IPS-20b (cell line): ENCODE results near the gene HSD17B11.
"Not testable (repeated sequence)": the region's sequence is repeated elsewhere in the genome, so short reads cannot be mapped to it uniquely, and the experiment has no call there.

ENCODE experiments used
- H3K27ac ChIP-seq: one replicate; pipeline ENCODE4 v1.5.1; 2013; ENCODE audit warnings: low read length
- H3K27me3 ChIP-seq: 2 replicates; pipeline ENCODE4 v1.6.1; 2013; ENCODE audit warnings: mild to moderate bottlenecking, low read length, inconsistent platforms; ENCODE audit not compliant: insufficient read depth
- H3K36me3 ChIP-seq: 2 replicates; pipeline ENCODE4 v1.6.1; 2013; ENCODE audit warnings: low read depth, mild to moderate bottlenecking, inconsistent platforms, low read length, moderate library complexity; ENCODE audit not compliant: insufficient read depth
- H3K4me1 ChIP-seq: 2 replicates; pipeline ENCODE4 v1.6.1; 2013; ENCODE audit warnings: mild to moderate bottlenecking, control low read depth, inconsistent platforms, low read length, moderate library complexity; ENCODE audit not compliant: insufficient read depth
- H3K4me3 ChIP-seq: 2 replicates; pipeline ENCODE4 v1.5.1; 2013; ENCODE audit warnings: mild to moderate bottlenecking, low read length, inconsistent platforms
- H3K9ac ChIP-seq: 2 replicates; pipeline ENCODE4 v1.6.1; 2013; ENCODE audit warnings: low read depth, mild to moderate bottlenecking, inconsistent platforms, low read length, moderate library complexity
- H3K9me3 ChIP-seq: 2 replicates; pipeline ENCODE4 v1.6.1; 2013; ENCODE audit warnings: mild to moderate bottlenecking, low read depth, low read length, inconsistent platforms; ENCODE audit not compliant: insufficient read depth

Gene HSD17B11

GRCh38 chr4:87390891-87391575 is at the start of gene HSD17B11:
Gene HSD17B11, minus strand, starts transcription at chr4:87391188. Its CDS starts 118 bp downstream, at chr4:87391070.
- no peaks in the 10 kb centered on the region for H3K9me3 ChIP-seq
- H3K27me3 ChIP-seq, result no peaks in the 10 kb centered on the region; the same call in 1 of the 2 replicates
- peak within 1 kb of the TSS; percentile 86 for H3K9ac ChIP-seq
- no peaks in the 10 kb centered on the region for H3K4me1 ChIP-seq
- no peaks in the 10 kb centered on the region for H3K36me3 ChIP-seq
- H3K27ac ChIP-seq, result no peak within 1 kb of the TSS
- H3K4me3 ChIP-seq, result peak within 1 kb of the TSS; percentile 83

GRCh38 chr4:87433342-87433741 is 42.4 kb upstream of the HSD17B11 start:
- Histone ChIP-seq H3K36me3 (peaks cover 31% of the 10 kb centered on the region), H3K9ac (no peak overlapping the region)

GRCh38 chr4:87430038-87430437 is 39.0 kb upstream of the HSD17B11 start:
- H3K36me3 ChIP-seq, result peaks cover 2% of the 10 kb centered on the region; the same call in 1 of the 2 replicates
- no peaks in the 10 kb centered on the region for H3K9me3 ChIP-seq
- peaks cover 2% of the 10 kb centered on the region; the same call in 1 of the 2 replicates for H3K4me1 ChIP-seq
- no peaks in the 10 kb centered on the region for H3K27me3 ChIP-seq
- no peak overlapping the region for H3K4me3 ChIP-seq
- H3K27ac ChIP-seq, result no peak overlapping the region
- no peak overlapping the region for H3K9ac ChIP-seq

More at GRCh38 chr4:87433342-87433741, 42.4 kb upstream of the HSD17B11 start:
- H3K27me3 ChIP-seq, result no peaks in the 10 kb centered on the region
- H3K4me1 ChIP-seq, result no peaks in the 10 kb centered on the region; the same call in 1 of the 2 replicates
- no peak overlapping the region for H3K4me3 ChIP-seq
- no peak overlapping the region for H3K27ac ChIP-seq
- no peaks in the 10 kb centered on the region for H3K9me3 ChIP-seq

- Histone ChIP-seq H3K9me3 (no peaks in the 10 kb centered on the region), H3K9ac (no peak overlapping the region), H3K4me3 (no peak overlapping the region), H3K4me1 (peaks cover 2% of the 10 kb centered on the region; the same call in 1 of the 2 replicates), H3K27ac (no peak overlapping the region), H3K27me3 (no peaks in the 10 kb centered on the region), H3K36me3 (no peaks in the 10 kb centered on the region)
These were observed 38.0 kb upstream of the HSD17B11 start for GRCh38 chr4:87428979-87429378.

GRCh38 chr4:87427518-87427868 is 36.5 kb upstream of the HSD17B11 start:
- peaks cover 6% of the 10 kb centered on the region for H3K4me1 ChIP-seq
- no peaks in the 10 kb centered on the region for H3K9me3 ChIP-seq
- H3K27ac ChIP-seq, result no peak overlapping the region
- H3K4me3 ChIP-seq, result no peak overlapping the region
- H3K9ac ChIP-seq, result no peak overlapping the region
- H3K36me3 ChIP-seq, result no peaks in the 10 kb centered on the region
- no peaks in the 10 kb centered on the region for H3K27me3 ChIP-seq

- Histone ChIP-seq H3K27me3 (no peaks in the 10 kb centered on the region), H3K9me3 (no peaks in the 10 kb centered on the region), H3K9ac (no peak overlapping the region), H3K4me3 (no peak overlapping the region), H3K27ac (no peak overlapping the region), H3K4me1 (peaks cover 6% of the 10 kb centered on the region), H3K36me3 (no peaks in the 10 kb centered on the region)
These were observed 36.0 kb upstream of the HSD17B11 start for GRCh38 chr4:87426865-87427517.

GRCh38 chr4:87425711-87426110 is 34.7 kb upstream of the HSD17B11 start:
- Histone ChIP-seq H3K4me3 (no peak overlapping the region), H3K9ac (no peak overlapping the region), H3K27ac (no peak overlapping the region), H3K4me1 (peaks cover 12% of the 10 kb centered on the region), H3K36me3 (no peaks in the 10 kb centered on the region), H3K9me3 (no peaks in the 10 kb centered on the region), H3K27me3 (no peaks in the 10 kb centered on the region)

- not testable (repeated sequence) for H3K36me3 ChIP-seq, H3K27ac ChIP-seq, H3K9me3 ChIP-seq, H3K27me3 ChIP-seq
- peak overlapping the region; percentile 93; the same call in 1 of the 2 replicates for H3K9ac ChIP-seq
- H3K4me1 ChIP-seq, result peaks cover 21% of the 10 kb centered on the region
- peak overlapping the region; percentile 88 for H3K4me3 ChIP-seq
These were observed 33.1 kb upstream of the HSD17B11 start for GRCh38 chr4:87424099-87424543.

- H3K4me3 ChIP-seq, result peak overlapping the region; percentile 88
- no peaks in the 10 kb centered on the region for H3K27me3 ChIP-seq
- no peaks in the 10 kb centered on the region for H3K36me3 ChIP-seq
- no peaks in the 10 kb centered on the region for H3K9me3 ChIP-seq
- peaks cover 21% of the 10 kb centered on the region for H3K4me1 ChIP-seq
- no peak overlapping the region for H3K27ac ChIP-seq
- H3K9ac ChIP-seq, result peak overlapping the region; percentile 93
These were observed 32.5 kb upstream of the HSD17B11 start for GRCh38 chr4:87423317-87424098.

- Histone ChIP-seq H3K27me3 (no peaks in the 10 kb centered on the region), H3K36me3 (no peaks in the 10 kb centered on the region), H3K4me3 (peak within 1 kb of the TSS; percentile 88), H3K4me1 (peaks cover 21% of the 10 kb centered on the region), H3K9ac (peak within 1 kb of the TSS; percentile 93), H3K27ac (peak within 1 kb of the TSS; percentile 77), H3K9me3 (no peaks in the 10 kb centered on the region)
These were observed 31.4 kb upstream of the HSD17B11 start, which contains the start of gene NUDT9 for GRCh38 chr4:87422104-87423052. Gene NUDT9, plus strand, starts transcription at chr4:87422573. Its CDS starts 333 bp downstream, at chr4:87422906.
